K562 (cell line): ENCODE results near the gene IQCN. TPM values are rescaled to one million over a fixed set of nuclear protein-coding genes. Genes with fewer than 3 reads are reported as not detected.

Experiments
- CBX8 ChIP-seq: fragments of 200-600 bp; sonication (generic); IDR thresholded peaks from 2 replicates; pipeline ENCODE4 v1.6.1; 2012; ENCODE audit warnings: borderline replicate concordance, mixed run types, low read depth, mild to moderate bottlenecking, moderate library complexity, mixed read lengths, low read length, control low read depth, inconsistent platforms; ENCODE audit not compliant: poor library complexity, severe bottlenecking; ENCODE audit errors: extremely low read depth
- CGGBP1 ChIP-seq: fragments of 250-450 bp; sonication (Bioruptor Pico); IDR thresholded peaks from 2 replicates; pipeline ENCODE4 v1.9.0; 2021; ENCODE audit warnings: mild to moderate bottlenecking
- ERF ChIP-seq: fragments of 450-650 bp; formaldehyde crosslinking; IDR thresholded peaks from 2 replicates; pipeline ENCODE4 v1.4.0; 2020; ENCODE audit warnings: mild to moderate bottlenecking, mixed read lengths
- GATAD2A ChIP-seq: fragments of 450-650 bp; IDR thresholded peaks from 2 replicates; pipeline ENCODE4 v1.6.1; 2017
- HOXB6 ChIP-seq: fragments of 250-450 bp; sonication (Bioruptor Pico); IDR thresholded peaks from 2 replicates; pipeline ENCODE4 v1.5.1; 2022; ENCODE audit warnings: mild to moderate bottlenecking, borderline replicate concordance
- KLF6 ChIP-seq: fragments of 250-450 bp; sonication (Bioruptor Pico); IDR thresholded peaks from 2 replicates; pipeline ENCODE4 v1.4.0; 2020; ENCODE audit warnings: mild to moderate bottlenecking, moderate library complexity, borderline replicate concordance
- MCM2 ChIP-seq: fragments of 450-650 bp; IDR thresholded peaks from 2 replicates; pipeline ENCODE4 v1.6.1; 2017; ENCODE audit warnings: low read depth, mild to moderate bottlenecking
- NR2F6 ChIP-seq: fragments of 450-650 bp; formaldehyde crosslinking; IDR thresholded peaks from 2 replicates; pipeline ENCODE4 v1.4.0; 2020; ENCODE audit warnings: mild to moderate bottlenecking
- POLR2AphosphoS2 ChIP-seq: IDR thresholded peaks from 2 replicates; pipeline ENCODE4 v1.6.1; 2012; ENCODE audit warnings: low read length, improper control_type of control experiment
- SREBF1 ChIP-seq: fragments of 150-350 bp; IDR thresholded peaks from 2 replicates; pipeline ENCODE4 v1.6.1; 2014; ENCODE audit warnings: antibody characterized with exemption, low read depth, low read length, borderline replicate concordance
- TSC22D4 ChIP-seq: fragments of 450-650 bp; IDR thresholded peaks from 2 replicates; pipeline ENCODE4 v1.6.1; 2016; ENCODE audit warnings: missing genetic modification characterization, missing biosample characterization, control low read depth
- ZNF76 ChIP-seq: fragments of 250-450 bp; sonication (Bioruptor Pico); IDR thresholded peaks from 2 replicates; pipeline ENCODE4 v1.4.0; 2020; ENCODE audit warnings: mild to moderate bottlenecking, moderate library complexity, borderline replicate concordance
- polyA plus RNA-seq, 8 experiments: library from polyadenylated mRNA; depleted of rRNA in 4 of 8; stranded (reverse) in 5 of 8; unstranded in 3 of 8; fragments of >200 nt; fragmentation: Nextera tagmentation in 2 of 8; fragmentation: Illumina TruSeq in 1 of 8; extraction: Ambion mirVana in 2 of 8; extraction: Trizol in 1 of 8; gene quantifications; 2 replicates each; pipeline versions ENCODE4 v1.2.1 to v1.2.3, GENCODE V29; 2011 to 2014; ENCODE audit warnings: inconsistent platforms in 1 of 8, missing spikeins in 1 of 8
- total RNA-seq, 7 experiments: library from RNA; depleted of rRNA in 6 of 7; stranded (reverse); fragments of >200 nt in 6 of 7; fragmentation: Illumina TruSeq in 2 of 7; extraction: Trizol in 2 of 7; gene quantifications; 2 replicates each; pipeline versions ENCODE4 v1.2.1 to v1.2.3, GENCODE V29; 2011 to 2021; ENCODE audit warnings: low replicate concordance in 1 of 7
- TF ChIP-seq, protein P1 (sequence below), 2 experiments: fragments of 450-650 bp; IDR thresholded peaks; 2 replicates each; pipeline ENCODE4 v1.6.1; 2016
- TF ChIP-seq, protein P2 (sequence below): fragments of 250-450 bp; sonication (Bioruptor Pico); IDR thresholded peaks from 2 replicates; pipeline ENCODE4 v1.4.0; 2020
- TF ChIP-seq, protein P3 (sequence below): fragments of 250-450 bp; sonication (Bioruptor Pico); IDR thresholded peaks from 2 replicates; pipeline ENCODE4 v1.5.0; 2020; ENCODE audit warnings: mild to moderate bottlenecking

IQCN gene
- total and polyA plus RNA-seq, 9 of the 15 experiments (the other 6 are each of a cell fraction or from before 2014, with no cell fraction given), result 0.01 to 0.07 (median 0.04) TPM; not detected in 3

DNA sequence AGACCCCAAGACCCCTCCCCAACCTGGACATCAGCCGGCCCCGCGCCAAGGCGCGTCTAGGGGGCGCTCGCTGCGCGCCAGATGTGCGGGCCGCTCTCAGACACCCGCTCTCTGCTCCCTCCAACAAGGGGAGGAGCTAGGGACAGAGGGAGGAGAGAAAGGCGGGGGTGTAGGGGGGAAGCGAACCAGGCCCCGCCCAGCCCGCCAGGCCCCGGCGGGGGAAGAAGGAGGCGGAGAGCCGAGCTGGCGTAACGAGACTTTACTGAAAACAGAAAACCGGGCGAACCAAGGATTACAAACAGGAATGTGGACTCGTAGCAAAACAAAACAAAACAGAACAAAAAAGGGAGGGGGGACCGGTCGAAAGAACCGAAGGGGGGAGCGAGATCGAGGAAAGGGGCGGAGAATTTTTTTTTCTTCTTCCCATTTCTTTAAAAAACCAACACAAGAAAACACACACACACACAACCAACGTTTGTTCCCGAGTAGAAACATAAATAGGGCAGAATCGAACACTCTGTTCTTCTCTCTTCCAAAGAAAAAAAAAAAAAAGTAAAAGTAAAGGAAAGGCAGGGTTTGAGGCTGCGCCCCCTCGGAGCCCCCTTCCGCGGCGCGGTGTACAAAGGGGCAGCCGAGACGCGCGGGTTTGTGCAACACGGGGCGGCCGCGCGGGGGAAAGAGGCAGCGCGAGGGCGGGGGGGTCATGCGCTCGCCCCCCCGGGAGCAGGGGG, 5.4 kb upstream of the IQCN start (continued):
- TF ChIP-seq CGGBP1 (CRISPR knock-in tag), result no peak
- TF ChIP-seq ZNF76, result no peak
- TF ChIP-seq ERF, result no peak
- TF ChIP-seq, protein P1, sequence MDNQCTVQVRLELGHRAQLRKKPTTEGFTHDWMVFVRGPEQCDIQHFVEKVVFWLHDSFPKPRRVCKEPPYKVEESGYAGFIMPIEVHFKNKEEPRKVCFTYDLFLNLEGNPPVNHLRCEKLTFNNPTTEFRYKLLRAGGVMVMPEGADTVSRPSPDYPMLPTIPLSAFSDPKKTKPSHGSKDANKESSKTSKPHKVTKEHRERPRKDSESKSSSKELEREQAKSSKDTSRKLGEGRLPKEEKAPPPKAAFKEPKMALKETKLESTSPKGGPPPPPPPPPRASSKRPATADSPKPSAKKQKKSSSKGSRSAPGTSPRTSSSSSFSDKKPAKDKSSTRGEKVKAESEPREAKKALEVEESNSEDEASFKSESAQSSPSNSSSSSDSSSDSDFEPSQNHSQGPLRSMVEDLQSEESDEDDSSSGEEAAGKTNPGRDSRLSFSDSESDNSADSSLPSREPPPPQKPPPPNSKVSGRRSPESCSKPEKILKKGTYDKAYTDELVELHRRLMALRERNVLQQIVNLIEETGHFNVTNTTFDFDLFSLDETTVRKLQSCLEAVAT (IDR thresholded peaks at IDR 0.05), result peak; percentile 98 to 99
- no peak for TF ChIP-seq HOXB6 (CRISPR knock-in tag)
- TF ChIP-seq KLF6, result no peak
- no peak for TF ChIP-seq NR2F6 (CRISPR knock-in tag)
- TF ChIP-seq, protein P2, sequence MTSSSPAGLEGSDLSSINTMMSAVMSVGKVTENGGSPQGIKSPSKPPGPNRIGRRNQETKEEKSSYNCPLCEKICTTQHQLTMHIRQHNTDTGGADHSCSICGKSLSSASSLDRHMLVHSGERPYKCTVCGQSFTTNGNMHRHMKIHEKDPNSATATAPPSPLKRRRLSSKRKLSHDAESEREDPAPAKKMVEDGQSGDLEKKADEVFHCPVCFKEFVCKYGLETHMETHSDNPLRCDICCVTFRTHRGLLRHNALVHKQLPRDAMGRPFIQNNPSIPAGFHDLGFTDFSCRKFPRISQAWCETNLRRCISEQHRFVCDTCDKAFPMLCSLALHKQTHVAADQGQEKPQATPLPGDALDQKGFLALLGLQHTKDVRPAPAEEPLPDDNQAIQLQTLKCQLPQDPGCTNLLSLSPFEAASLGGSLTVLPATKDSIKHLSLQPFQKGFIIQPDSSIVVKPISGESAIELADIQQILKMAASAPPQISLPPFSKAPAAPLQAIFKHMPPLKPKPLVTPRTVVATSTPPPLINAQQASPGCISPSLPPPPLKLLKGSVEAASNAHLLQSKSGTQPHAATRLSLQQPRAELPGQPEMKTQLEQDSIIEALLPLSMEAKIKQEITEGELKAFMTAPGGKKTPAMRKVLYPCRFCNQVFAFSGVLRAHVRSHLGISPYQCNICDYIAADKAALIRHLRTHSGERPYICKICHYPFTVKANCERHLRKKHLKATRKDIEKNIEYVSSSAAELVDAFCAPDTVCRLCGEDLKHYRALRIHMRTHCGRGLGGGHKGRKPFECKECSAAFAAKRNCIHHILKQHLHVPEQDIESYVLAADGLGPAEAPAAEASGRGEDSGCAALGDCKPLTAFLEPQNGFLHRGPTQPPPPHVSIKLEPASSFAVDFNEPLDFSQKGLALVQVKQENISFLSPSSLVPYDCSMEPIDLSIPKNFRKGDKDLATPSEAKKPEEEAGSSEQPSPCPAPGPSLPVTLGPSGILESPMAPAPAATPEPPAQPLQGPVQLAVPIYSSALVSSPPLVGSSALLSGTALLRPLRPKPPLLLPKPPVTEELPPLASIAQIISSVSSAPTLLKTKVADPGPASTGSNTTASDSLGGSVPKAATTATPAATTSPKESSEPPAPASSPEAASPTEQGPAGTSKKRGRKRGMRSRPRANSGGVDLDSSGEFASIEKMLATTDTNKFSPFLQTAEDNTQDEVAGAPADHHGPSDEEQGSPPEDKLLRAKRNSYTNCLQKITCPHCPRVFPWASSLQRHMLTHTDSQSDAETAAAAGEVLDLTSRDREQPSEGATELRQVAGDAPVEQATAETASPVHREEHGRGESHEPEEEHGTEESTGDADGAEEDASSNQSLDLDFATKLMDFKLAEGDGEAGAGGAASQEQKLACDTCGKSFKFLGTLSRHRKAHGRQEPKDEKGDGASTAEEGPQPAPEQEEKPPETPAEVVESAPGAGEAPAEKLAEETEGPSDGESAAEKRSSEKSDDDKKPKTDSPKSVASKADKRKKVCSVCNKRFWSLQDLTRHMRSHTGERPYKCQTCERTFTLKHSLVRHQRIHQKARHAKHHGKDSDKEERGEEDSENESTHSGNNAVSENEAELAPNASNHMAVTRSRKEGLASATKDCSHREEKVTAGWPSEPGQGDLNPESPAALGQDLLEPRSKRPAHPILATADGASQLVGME (CRISPR knock-in tag), result no peak
- peak; percentile 96; the same call in 1 of the 2 replicates for TF ChIP-seq POLR2AphosphoS2
- no peak for TF ChIP-seq CBX8
- TF ChIP-seq MCM2, result no peak
- peak; percentile 71; the same call in 1 of the 2 replicates for TF ChIP-seq GATAD2A
- TF ChIP-seq TSC22D4 (tag), result no peak
- no peak for TF ChIP-seq SREBF1
- TF ChIP-seq, protein P3, sequence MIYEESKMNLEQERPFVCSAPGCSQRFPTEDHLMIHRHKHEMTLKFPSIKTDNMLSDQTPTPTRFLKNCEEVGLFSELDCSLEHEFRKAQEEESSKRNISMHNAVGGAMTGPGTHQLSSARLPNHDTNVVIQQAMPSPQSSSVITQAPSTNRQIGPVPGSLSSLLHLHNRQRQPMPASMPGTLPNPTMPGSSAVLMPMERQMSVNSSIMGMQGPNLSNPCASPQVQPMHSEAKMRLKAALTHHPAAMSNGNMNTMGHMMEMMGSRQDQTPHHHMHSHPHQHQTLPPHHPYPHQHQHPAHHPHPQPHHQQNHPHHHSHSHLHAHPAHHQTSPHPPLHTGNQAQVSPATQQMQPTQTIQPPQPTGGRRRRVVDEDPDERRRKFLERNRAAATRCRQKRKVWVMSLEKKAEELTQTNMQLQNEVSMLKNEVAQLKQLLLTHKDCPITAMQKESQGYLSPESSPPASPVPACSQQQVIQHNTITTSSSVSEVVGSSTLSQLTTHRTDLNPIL (CRISPR knock-in tag), result no peak
